Measurements from ENCODE around the gene ABHD17A. TPM values are rescaled to one million over a fixed set of nuclear protein-coding genes. Genes with fewer than 3 reads are reported as not detected.
A peak's percentile ranks its signal among the peaks of the same experiment; 100 is the strongest.

ABHD17A gene
- total and polyA plus RNA-seq, 9 of the 15 experiments (the other 6 are each of a cell fraction or from before 2014, with no cell fraction given) = 0.04 to 135 (median 21.8) TPM; not detected in 1

GRCh38 chr19:1837625-1838105 lies 47.6 kb downstream of the ABHD17A start (continued):
- TF ChIP-seq, protein P1, sequence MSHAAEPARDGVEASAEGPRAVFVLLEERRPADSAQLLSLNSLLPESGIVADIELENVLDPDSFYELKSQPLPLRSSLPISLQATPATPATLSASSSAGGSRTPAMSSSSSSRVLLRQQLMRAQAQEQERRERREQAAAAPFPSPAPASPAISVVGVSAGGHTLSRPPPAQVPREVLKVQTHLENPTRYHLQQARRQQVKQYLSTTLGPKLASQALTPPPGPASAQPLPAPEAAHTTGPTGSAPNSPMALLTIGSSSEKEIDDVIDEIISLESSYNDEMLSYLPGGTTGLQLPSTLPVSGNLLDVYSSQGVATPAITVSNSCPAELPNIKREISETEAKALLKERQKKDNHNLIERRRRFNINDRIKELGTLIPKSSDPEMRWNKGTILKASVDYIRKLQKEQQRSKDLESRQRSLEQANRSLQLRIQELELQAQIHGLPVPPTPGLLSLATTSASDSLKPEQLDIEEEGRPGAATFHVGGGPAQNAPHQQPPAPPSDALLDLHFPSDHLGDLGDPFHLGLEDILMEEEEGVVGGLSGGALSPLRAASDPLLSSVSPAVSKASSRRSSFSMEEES (CRISPR knock-in tag; IDR thresholded peaks at IDR 0.05) = no peak
- no peak for TF ChIP-seq GABPB2 (CRISPR knock-in tag; conservative IDR thresholded peaks at IDR 0.05)
- TF ChIP-seq SIN3A (IDR thresholded peaks at IDR 0.05; ENCODE audit: borderline replicate concordance in 2 of 2, control insufficient read depth in 1 of 2, low read depth in 2 of 2, low read length in 2 of 2) = no peak
- peak; percentile 43; the same call in 1 of the 2 replicates for TF ChIP-seq RBFOX2 (IDR thresholded peaks at IDR 0.05; ENCODE audit: low read depth, low read length)
- no peak for TF ChIP-seq CC2D1A (IDR thresholded peaks at IDR 0.05)
- TF ChIP-seq, protein P2, sequence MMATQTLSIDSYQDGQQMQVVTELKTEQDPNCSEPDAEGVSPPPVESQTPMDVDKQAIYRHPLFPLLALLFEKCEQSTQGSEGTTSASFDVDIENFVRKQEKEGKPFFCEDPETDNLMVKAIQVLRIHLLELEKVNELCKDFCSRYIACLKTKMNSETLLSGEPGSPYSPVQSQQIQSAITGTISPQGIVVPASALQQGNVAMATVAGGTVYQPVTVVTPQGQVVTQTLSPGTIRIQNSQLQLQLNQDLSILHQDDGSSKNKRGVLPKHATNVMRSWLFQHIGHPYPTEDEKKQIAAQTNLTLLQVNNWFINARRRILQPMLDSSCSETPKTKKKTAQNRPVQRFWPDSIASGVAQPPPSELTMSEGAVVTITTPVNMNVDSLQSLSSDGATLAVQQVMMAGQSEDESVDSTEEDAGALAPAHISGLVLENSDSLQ (IDR thresholded peaks at IDR 0.05) = no peak
- peak; percentile 46; the same call in 1 of the 2 replicates for TF ChIP-seq CTBP1 (IDR thresholded peaks at IDR 0.05; ENCODE audit: borderline replicate concordance)
- TF ChIP-seq XRCC4 (IDR thresholded peaks at IDR 0.05; ENCODE audit: extremely low read depth, insufficient read depth, insufficient read length) = no peak
- no peak for TF ChIP-seq ERF (CRISPR knock-in tag; IDR thresholded peaks at IDR 0.05)
- TF ChIP-seq, protein P3, sequence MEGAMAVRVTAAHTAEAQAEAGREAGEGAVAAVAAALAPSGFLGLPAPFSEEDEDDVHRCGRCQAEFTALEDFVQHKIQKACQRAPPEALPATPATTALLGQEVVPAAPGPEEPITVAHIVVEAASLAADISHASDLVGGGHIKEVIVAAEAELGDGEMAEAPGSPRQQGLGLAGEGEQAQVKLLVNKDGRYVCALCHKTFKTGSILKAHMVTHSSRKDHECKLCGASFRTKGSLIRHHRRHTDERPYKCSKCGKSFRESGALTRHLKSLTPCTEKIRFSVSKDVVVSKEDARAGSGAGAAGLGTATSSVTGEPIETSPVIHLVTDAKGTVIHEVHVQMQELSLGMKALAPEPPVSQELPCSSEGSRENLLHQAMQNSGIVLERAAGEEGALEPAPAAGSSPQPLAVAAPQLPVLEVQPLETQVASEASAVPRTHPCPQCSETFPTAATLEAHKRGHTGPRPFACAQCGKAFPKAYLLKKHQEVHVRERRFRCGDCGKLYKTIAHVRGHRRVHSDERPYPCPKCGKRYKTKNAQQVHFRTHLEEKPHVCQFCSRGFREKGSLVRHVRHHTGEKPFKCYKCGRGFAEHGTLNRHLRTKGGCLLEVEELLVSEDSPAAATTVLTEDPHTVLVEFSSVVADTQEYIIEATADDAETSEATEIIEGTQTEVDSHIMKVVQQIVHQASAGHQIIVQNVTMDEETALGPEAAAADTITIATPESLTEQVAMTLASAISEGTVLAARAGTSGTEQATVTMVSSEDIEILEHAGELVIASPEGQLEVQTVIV (CRISPR knock-in tag; IDR thresholded peaks at IDR 0.05; ENCODE audit: borderline replicate concordance) = no peak
- TF ChIP-seq SP2 (IDR thresholded peaks at IDR 0.05; ENCODE audit: extremely low read depth, low read depth, low read length, poor library complexity, severe bottlenecking) = no peak
- TF ChIP-seq ZNF23 (CRISPR knock-in tag; IDR thresholded peaks at IDR 0.05) = no peak
- peak; percentile 2; the same call in 1 of the 2 replicates for TF ChIP-seq TCF3 (CRISPR knock-in tag; IDR thresholded peaks at IDR 0.05)
- TF ChIP-seq HDAC1 (IDR thresholded peaks at IDR 0.05) = no peak
- TF ChIP-seq, protein P4, sequence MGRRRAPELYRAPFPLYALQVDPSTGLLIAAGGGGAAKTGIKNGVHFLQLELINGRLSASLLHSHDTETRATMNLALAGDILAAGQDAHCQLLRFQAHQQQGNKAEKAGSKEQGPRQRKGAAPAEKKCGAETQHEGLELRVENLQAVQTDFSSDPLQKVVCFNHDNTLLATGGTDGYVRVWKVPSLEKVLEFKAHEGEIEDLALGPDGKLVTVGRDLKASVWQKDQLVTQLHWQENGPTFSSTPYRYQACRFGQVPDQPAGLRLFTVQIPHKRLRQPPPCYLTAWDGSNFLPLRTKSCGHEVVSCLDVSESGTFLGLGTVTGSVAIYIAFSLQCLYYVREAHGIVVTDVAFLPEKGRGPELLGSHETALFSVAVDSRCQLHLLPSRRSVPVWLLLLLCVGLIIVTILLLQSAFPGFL (CRISPR knock-in tag; IDR thresholded peaks at IDR 0.05) = no peak
- no peak for TF ChIP-seq ELK3 (CRISPR knock-in tag; IDR thresholded peaks at IDR 0.05)
- TF ChIP-seq, protein P5, sequence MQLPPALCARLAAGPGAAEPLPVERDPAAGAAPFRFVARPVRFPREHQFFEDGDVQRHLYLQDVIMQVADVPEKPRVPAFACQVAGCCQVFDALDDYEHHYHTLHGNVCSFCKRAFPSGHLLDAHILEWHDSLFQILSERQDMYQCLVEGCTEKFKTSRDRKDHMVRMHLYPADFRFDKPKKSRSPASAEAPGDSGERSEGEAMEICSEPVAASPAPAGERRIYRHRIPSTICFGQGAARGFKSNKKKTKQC (CRISPR knock-in tag; IDR thresholded peaks at IDR 0.05) = peak; percentile 40

All from K562 (cell line).